GM21515 (cell line): Measurements from ENCODE around the gene PNMT.
"Not testable (repeated sequence)": the region's sequence is repeated elsewhere in the genome, so short reads cannot be mapped to it uniquely, and the experiment has no call there.

Experiments
- ATAC-seq: cut with Tn5 transposase; IDR thresholded peaks from one replicate; pipeline ENCODE4 v1.9.1; 2021; ENCODE audit not compliant: unreplicated experiment

Gene PNMT

GRCh38 chr17:39683295-39683939 lies 15.2 kb downstream of the PNMT start:
- ATAC-seq: no peak

- ATAC-seq: no peak
Observed at GRCh38 chr17:39684369-39685192, 16.3 kb downstream of the PNMT start.

GRCh38 chr17:39687101-39687545 lies 18.9 kb downstream of the PNMT start:
- ATAC-seq: no peak

GRCh38 chr17:39687546-39688474 lies 19.6 kb downstream of the PNMT start, which contains the start of gene PGAP3:
Gene PGAP3 (minus strand): TSS chr17:39688057. CDS start chr17:39688014, 43 bp downstream.
- peak; percentile 76 for ATAC-seq

- no peak for ATAC-seq
Observed at GRCh38 chr17:39688475-39688835, 20.2 kb downstream of the PNMT start.

- ATAC-seq: no peak
Observed at GRCh38 chr17:39688945-39689344, 20.7 kb downstream of the PNMT start.

- ATAC-seq: no peak
Observed at GRCh38 chr17:39694593-39694992, 26.3 kb downstream of the PNMT start.

- no peak for ATAC-seq
Observed at GRCh38 chr17:39695089-39695474, 26.8 kb downstream of the PNMT start.

GRCh38 chr17:39696731-39697130 lies 28.5 kb downstream of the PNMT start:
- no peak for ATAC-seq

GRCh38 chr17:39697961-39698360 lies 29.7 kb downstream of the PNMT start:
- no peak for ATAC-seq

GRCh38 chr17:39699157-39699817 lies 31.0 kb downstream of the PNMT start:
- ATAC-seq: not testable (repeated sequence)

GRCh38 chr17:39699818-39700147 lies 31.5 kb downstream of the PNMT start, which contains the start of gene ERBB2:
Gene ERBB2 (plus strand): TSS chr17:39700064. CDS start chr17:39700239, 175 bp downstream.
- no peak for ATAC-seq

- ATAC-seq: no peak
Observed at GRCh38 chr17:39700148-39700987, 32.1 kb downstream of the PNMT start.

- ATAC-seq: no peak
Observed at GRCh38 chr17:39701012-39701783, 32.9 kb downstream of the PNMT start.

- no peak for ATAC-seq
Observed at GRCh38 chr17:39701784-39702422, 33.6 kb downstream of the PNMT start.

- ATAC-seq: no peak
Observed at GRCh38 chr17:39702901-39703893, 34.9 kb downstream of the PNMT start.

- no peak for ATAC-seq
Observed at GRCh38 chr17:39703913-39704312, 35.7 kb downstream of the PNMT start.
